Peyer's patch (tissue), 4 donors: ENCODE results near the gene ADORA3.

Source experiments
- POLR2A ChIP-seq, 2 donors: fragments of 450-650 bp; IDR thresholded peaks; one replicate each; pipeline ENCODE4 v1.5.1; 2017; ENCODE audit warnings: antibody characterized with exemption in 2 of 2, mild to moderate bottlenecking in 2 of 2, moderate library complexity in 2 of 2
- TF ChIP-seq, protein P1 (sequence below), 6 experiments: fragments of 450-650 bp in 4 of 6; fragments of 200-600 bp in 2 of 6; sonication (generic) in 1 of 6; IDR thresholded peaks; one replicate each; pipeline ENCODE4 v1.5.1; 2017 to 2019; ENCODE audit warnings: antibody characterized with exemption in 6 of 6, mild to moderate bottlenecking in 3 of 6, moderate library complexity in 1 of 6

- TF ChIP-seq, protein P1, sequence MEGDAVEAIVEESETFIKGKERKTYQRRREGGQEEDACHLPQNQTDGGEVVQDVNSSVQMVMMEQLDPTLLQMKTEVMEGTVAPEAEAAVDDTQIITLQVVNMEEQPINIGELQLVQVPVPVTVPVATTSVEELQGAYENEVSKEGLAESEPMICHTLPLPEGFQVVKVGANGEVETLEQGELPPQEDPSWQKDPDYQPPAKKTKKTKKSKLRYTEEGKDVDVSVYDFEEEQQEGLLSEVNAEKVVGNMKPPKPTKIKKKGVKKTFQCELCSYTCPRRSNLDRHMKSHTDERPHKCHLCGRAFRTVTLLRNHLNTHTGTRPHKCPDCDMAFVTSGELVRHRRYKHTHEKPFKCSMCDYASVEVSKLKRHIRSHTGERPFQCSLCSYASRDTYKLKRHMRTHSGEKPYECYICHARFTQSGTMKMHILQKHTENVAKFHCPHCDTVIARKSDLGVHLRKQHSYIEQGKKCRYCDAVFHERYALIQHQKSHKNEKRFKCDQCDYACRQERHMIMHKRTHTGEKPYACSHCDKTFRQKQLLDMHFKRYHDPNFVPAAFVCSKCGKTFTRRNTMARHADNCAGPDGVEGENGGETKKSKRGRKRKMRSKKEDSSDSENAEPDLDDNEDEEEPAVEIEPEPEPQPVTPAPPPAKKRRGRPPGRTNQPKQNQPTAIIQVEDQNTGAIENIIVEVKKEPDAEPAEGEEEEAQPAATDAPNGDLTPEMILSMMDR (IDR thresholded peaks at IDR 0.05): no peak
- no peak for TF ChIP-seq POLR2A (IDR thresholded peaks at IDR 0.05)
These were observed 27.7 kb downstream of the ADORA3 start for GRCh38 chr1:111475701-111476100.
